ENCODE measurements around the gene SOX5.

SOX5 gene

GRCh38 chr12:23853640-23854039 is 95.8 kb downstream of the SOX5 start:
- no peaks in the 10 kb centered on the region for H3K9me2 ChIP-seq (replicated peaks; ENCODE audit: insufficient read depth, low read length)
- H3K36me3 ChIP-seq (replicated peaks; ENCODE audit: insufficient read depth, low read length), result no peaks in the 10 kb centered on the region
- no peak overlapping the region for H2AFZ ChIP-seq (ENCODE audit: low read length)
- no peaks in the 10 kb centered on the region for H3K9me3 ChIP-seq (replicated peaks; ENCODE audit: insufficient read depth, low read length)
- no peak for DNase-seq
- H3K4me3 ChIP-seq (ENCODE audit: low read length), result no peak overlapping the region
- H4K20me1 ChIP-seq (ENCODE audit: insufficient read depth, low read length), result no peaks in the 10 kb centered on the region
- TF ChIP-seq CTCF (IDR thresholded peaks at IDR 0.05; ENCODE audit: low read length) (no peak), EZH2phosphoT487 (IDR thresholded peaks at IDR 0.05; ENCODE audit: low read length) (no peak), EZH2 (optimal IDR thresholded peaks at IDR 0.05; ENCODE audit: low read depth, low read length) (no peak)
- no peak overlapping the region for H3K27ac ChIP-seq (ENCODE audit: low read length)
- H3F3A ChIP-seq (ENCODE audit: insufficient read depth, low read length), result no peaks in the 10 kb centered on the region
- no peaks in the 10 kb centered on the region for H3K4me1 ChIP-seq (ENCODE audit: low read length)
- H3K4me2 ChIP-seq (ENCODE audit: low read depth, low read length), result no peak overlapping the region
- no peak overlapping the region for H3K9ac ChIP-seq (ENCODE audit: low read length)
- no peaks in the 10 kb centered on the region for H3K27me3 ChIP-seq (replicated peaks; ENCODE audit: insufficient read depth, low read length)
- no peaks in the 10 kb centered on the region for H3K79me2 ChIP-seq (ENCODE audit: low read length)

- Histone ChIP-seq H4K20me1 (ENCODE audit: insufficient read depth, low read length) (no peaks in the 10 kb centered on the region), H3K36me3 (replicated peaks; ENCODE audit: insufficient read depth, low read length) (no peaks in the 10 kb centered on the region), H3F3A (ENCODE audit: insufficient read depth, low read length) (no peaks in the 10 kb centered on the region), H3K27ac (ENCODE audit: low read length) (no peak overlapping the region), H3K4me3 (ENCODE audit: low read length) (no peak overlapping the region), H3K9me3 (replicated peaks; ENCODE audit: insufficient read depth, low read length) (no peaks in the 10 kb centered on the region), H3K9ac (ENCODE audit: low read length) (no peak overlapping the region), H2AFZ (ENCODE audit: low read length) (no peak overlapping the region), H3K27me3 (replicated peaks; ENCODE audit: insufficient read depth, low read length) (no peaks in the 10 kb centered on the region), H3K9me2 (replicated peaks; ENCODE audit: insufficient read depth, low read length) (no peaks in the 10 kb centered on the region), H3K4me1 (ENCODE audit: low read length) (no peaks in the 10 kb centered on the region), H3K4me2 (ENCODE audit: low read depth, low read length) (no peak overlapping the region), H3K79me2 (ENCODE audit: low read length) (no peaks in the 10 kb centered on the region)
- TF ChIP-seq EZH2 (optimal IDR thresholded peaks at IDR 0.05; ENCODE audit: low read depth, low read length), result no peak
- TF ChIP-seq EZH2phosphoT487 (IDR thresholded peaks at IDR 0.05; ENCODE audit: low read length), result no peak
- no peak for TF ChIP-seq CTCF (IDR thresholded peaks at IDR 0.05; ENCODE audit: low read length)
- DNase-seq, result no peak
These were observed 97.9 kb downstream of the SOX5 start for GRCh38 chr12:23851602-23852001.

- TF ChIP-seq CTCF (IDR thresholded peaks at IDR 0.05; ENCODE audit: low read length) (no peak), EZH2 (optimal IDR thresholded peaks at IDR 0.05; ENCODE audit: low read depth, low read length) (no peak), EZH2phosphoT487 (IDR thresholded peaks at IDR 0.05; ENCODE audit: low read length) (no peak)
- H3F3A ChIP-seq (ENCODE audit: insufficient read depth, low read length), result no peaks in the 10 kb centered on the region
- H3K4me3 ChIP-seq (ENCODE audit: low read length), result no peak overlapping the region
- no peak for DNase-seq
- no peak overlapping the region for H3K27ac ChIP-seq (ENCODE audit: low read length)
- no peaks in the 10 kb centered on the region for H3K4me1 ChIP-seq (ENCODE audit: low read length)
- H2AFZ ChIP-seq (ENCODE audit: low read length), result no peak overlapping the region
- no peaks in the 10 kb centered on the region for H3K36me3 ChIP-seq (replicated peaks; ENCODE audit: insufficient read depth, low read length)
- H3K9me2 ChIP-seq (replicated peaks; ENCODE audit: insufficient read depth, low read length), result no peaks in the 10 kb centered on the region
- H3K9ac ChIP-seq (ENCODE audit: low read length), result no peak overlapping the region
- no peaks in the 10 kb centered on the region for H3K79me2 ChIP-seq (ENCODE audit: low read length)
- H3K4me2 ChIP-seq (ENCODE audit: low read depth, low read length), result no peak overlapping the region
- no peaks in the 10 kb centered on the region for H3K27me3 ChIP-seq (replicated peaks; ENCODE audit: insufficient read depth, low read length)
- no peaks in the 10 kb centered on the region for H4K20me1 ChIP-seq (ENCODE audit: insufficient read depth, low read length)
- H3K9me3 ChIP-seq (replicated peaks; ENCODE audit: insufficient read depth, low read length), result no peaks in the 10 kb centered on the region
These were observed 101.6 kb downstream of the SOX5 start for GRCh38 chr12:23847857-23848256.

Data from MM.1S (cell line).